ENCODE results near the gene FAAH2.

The FAAH2 gene

GRCh38 chrX:57451426-57452020 lies 165.0 kb downstream of the FAAH2 start:
- FAIRE-seq: no peak
- DNase-seq (ENCODE audit: insufficient read length, low spot score): no peak
- TF ChIP-seq, protein P1, sequence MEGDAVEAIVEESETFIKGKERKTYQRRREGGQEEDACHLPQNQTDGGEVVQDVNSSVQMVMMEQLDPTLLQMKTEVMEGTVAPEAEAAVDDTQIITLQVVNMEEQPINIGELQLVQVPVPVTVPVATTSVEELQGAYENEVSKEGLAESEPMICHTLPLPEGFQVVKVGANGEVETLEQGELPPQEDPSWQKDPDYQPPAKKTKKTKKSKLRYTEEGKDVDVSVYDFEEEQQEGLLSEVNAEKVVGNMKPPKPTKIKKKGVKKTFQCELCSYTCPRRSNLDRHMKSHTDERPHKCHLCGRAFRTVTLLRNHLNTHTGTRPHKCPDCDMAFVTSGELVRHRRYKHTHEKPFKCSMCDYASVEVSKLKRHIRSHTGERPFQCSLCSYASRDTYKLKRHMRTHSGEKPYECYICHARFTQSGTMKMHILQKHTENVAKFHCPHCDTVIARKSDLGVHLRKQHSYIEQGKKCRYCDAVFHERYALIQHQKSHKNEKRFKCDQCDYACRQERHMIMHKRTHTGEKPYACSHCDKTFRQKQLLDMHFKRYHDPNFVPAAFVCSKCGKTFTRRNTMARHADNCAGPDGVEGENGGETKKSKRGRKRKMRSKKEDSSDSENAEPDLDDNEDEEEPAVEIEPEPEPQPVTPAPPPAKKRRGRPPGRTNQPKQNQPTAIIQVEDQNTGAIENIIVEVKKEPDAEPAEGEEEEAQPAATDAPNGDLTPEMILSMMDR (IDR thresholded peaks at IDR 0.05; ENCODE audit: insufficient read depth, missing control alignments): no peak

- TF ChIP-seq, protein P1 (IDR thresholded peaks at IDR 0.05; ENCODE audit: insufficient read depth, missing control alignments): no peak
Measured at GRCh38 chrX:57453901-57454300, 167.4 kb downstream of the FAAH2 start.

GRCh38 chrX:57481514-57481913 lies 195.0 kb downstream of the FAAH2 start:
- FAIRE-seq (no peak), DNase-seq (ENCODE audit: insufficient read length, low spot score) (no peak)
- TF ChIP-seq, protein P1 (IDR thresholded peaks at IDR 0.05; ENCODE audit: insufficient read depth, missing control alignments): no peak

More at GRCh38 chrX:57453901-57454300, 167.4 kb downstream of the FAAH2 start:
- DNase-seq (ENCODE audit: insufficient read length, low spot score): no peak
- FAIRE-seq: no peak

- no peak for DNase-seq (ENCODE audit: insufficient read length, low spot score)
- TF ChIP-seq, protein P1 (IDR thresholded peaks at IDR 0.05; ENCODE audit: insufficient read depth, missing control alignments): no peak
- FAIRE-seq: no peak
Measured at GRCh38 chrX:57516491-57516890, 230.0 kb downstream of the FAAH2 start.

- no peak for DNase-seq (ENCODE audit: insufficient read length, low spot score)
- TF ChIP-seq, protein P1 (IDR thresholded peaks at IDR 0.05; ENCODE audit: insufficient read depth, missing control alignments): no peak
Measured at GRCh38 chrX:57519578-57520118, 233.1 kb downstream of the FAAH2 start.

DNA sequence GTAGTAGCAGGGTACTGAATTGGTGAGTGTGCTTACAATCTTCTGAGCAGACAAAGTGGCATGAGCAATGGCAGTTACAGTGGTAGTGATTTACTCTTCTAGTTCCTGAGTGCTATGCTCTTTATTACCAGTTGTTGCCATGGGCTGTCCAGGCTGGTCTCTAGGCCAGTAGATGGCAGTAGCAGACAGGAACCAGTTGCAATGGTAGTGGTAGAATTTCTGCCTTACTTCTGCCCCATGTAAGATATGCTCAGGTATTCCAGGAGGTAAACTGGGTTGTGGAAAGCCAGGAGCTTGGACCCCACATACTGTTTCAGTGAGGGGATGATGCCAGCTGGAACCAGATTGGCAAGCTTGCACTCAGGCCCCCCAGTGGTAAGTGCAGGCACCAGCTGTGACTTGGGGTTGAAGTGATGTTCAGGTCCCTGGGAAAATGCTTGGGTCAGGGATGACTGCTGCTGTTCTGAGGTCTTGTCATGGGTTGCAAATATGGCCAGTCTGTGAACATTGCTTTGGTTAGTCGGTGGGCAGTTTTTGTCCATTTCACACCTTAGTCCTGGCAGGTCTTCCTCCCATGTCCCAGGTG lies 242.3 kb downstream of the FAAH2 start:
- no peak for FAIRE-seq
- DNase-seq (ENCODE audit: insufficient read length, low spot score): no peak
- TF ChIP-seq, protein P1 (IDR thresholded peaks at IDR 0.05; ENCODE audit: insufficient read depth, missing control alignments): no peak

More at GRCh38 chrX:57519578-57520118, 233.1 kb downstream of the FAAH2 start:
- FAIRE-seq: no peak

All from D721Med (cell line).